ENCODE data around the gene ITGAE. TPM values are rescaled to one million over a fixed set of nuclear protein-coding genes. Genes with fewer than 3 reads are reported as not detected.

The ITGAE gene
- total RNA-seq, 1 experiment from 2014 or later = 60.2 TPM

- CTCF ChIA-PET = interaction anchor here (0.7 kb wide), 1 partner anchor 15 kb away, joined by 7 read pairs; no protein-coding TSS in a partner anchor
- intact Hi-C loops (cut with micrococcal nuclease; ENCODE audit: unreplicated experiment) = no loop called here
- Histone ChIP-seq H3K27ac (ENCODE audit: low read depth, low read length, poor library complexity, severe bottlenecking) (no peak overlapping the region), H3K27me3 (replicated peaks; ENCODE audit: insufficient read depth, low read depth, low read length, poor library complexity) (no peaks in the 10 kb centered on the region), H3K36me3 (ENCODE audit: insufficient read depth, low read length, poor library complexity, severe bottlenecking) (peaks cover 54% of the 10 kb centered on the region), H3K4me1 (ENCODE audit: insufficient read depth, low read length, poor library complexity, severe bottlenecking) (no peaks in the 10 kb centered on the region), H3K4me3 (ENCODE audit: low read depth, low read length, poor library complexity, severe bottlenecking) (no peak overlapping the region), H3K9me3 (ENCODE audit: low read depth, low read length, poor library complexity, severe bottlenecking) (no peaks in the 10 kb centered on the region)
- DNase-seq (ENCODE audit: low spot score) = no peak
- no TSS peak for BruUV-seq (replicated peaks)
- POLR2A ChIA-PET (ENCODE audit: low non-redundant PET) = no interaction called here
- TF ChIP-seq EZH2 (IDR thresholded peaks at IDR 0.05; ENCODE audit: borderline replicate concordance, low read depth, low read length, poor library complexity, severe bottlenecking) = no peak
- no peak for TF ChIP-seq CTCF (conservative IDR thresholded peaks at IDR 0.05; ENCODE audit: low read depth, low read length)
Observed at GRCh38 chr17:3836551-3836950, 35.6 kb upstream of the ITGAE start.

GRCh38 chr17:3835410-3836229 is 34.6 kb upstream of the ITGAE start:
- Histone ChIP-seq H3K36me3 (ENCODE audit: insufficient read depth, low read length, poor library complexity, severe bottlenecking) (peaks cover 51% of the 10 kb centered on the region), H3K27me3 (replicated peaks; ENCODE audit: insufficient read depth, low read depth, low read length, poor library complexity) (no peaks in the 10 kb centered on the region), H3K27ac (ENCODE audit: low read depth, low read length, poor library complexity, severe bottlenecking) (no peak overlapping the region), H3K9me3 (ENCODE audit: low read depth, low read length, poor library complexity, severe bottlenecking) (no peaks in the 10 kb centered on the region), H3K4me1 (ENCODE audit: insufficient read depth, low read length, poor library complexity, severe bottlenecking) (no peaks in the 10 kb centered on the region), H3K4me3 (ENCODE audit: low read depth, low read length, poor library complexity, severe bottlenecking) (no peak overlapping the region)
- intact Hi-C loops (cut with micrococcal nuclease; ENCODE audit: unreplicated experiment) = no loop called here
- ChIA-PET CTCF (interaction anchor here (0.6 kb wide), 1 partner anchor 391 kb away, joined by 3 read pairs; no protein-coding TSS in a partner anchor), POLR2A (ENCODE audit: low non-redundant PET) (no interaction called here)
- DNase-seq (ENCODE audit: low spot score) = no peak
- BruUV-seq (replicated peaks) = no TSS peak
- no peak for TF ChIP-seq EZH2 (IDR thresholded peaks at IDR 0.05; ENCODE audit: borderline replicate concordance, low read depth, low read length, poor library complexity, severe bottlenecking)
- no peak for TF ChIP-seq CTCF (conservative IDR thresholded peaks at IDR 0.05; ENCODE audit: low read depth, low read length)

- Histone ChIP-seq H3K27me3 (replicated peaks; ENCODE audit: insufficient read depth, low read depth, low read length, poor library complexity) (no peaks in the 10 kb centered on the region), H3K27ac (ENCODE audit: low read depth, low read length, poor library complexity, severe bottlenecking) (no peak overlapping the region), H3K4me3 (ENCODE audit: low read depth, low read length, poor library complexity, severe bottlenecking) (no peak overlapping the region), H3K36me3 (ENCODE audit: insufficient read depth, low read length, poor library complexity, severe bottlenecking) (peaks cover 43% of the 10 kb centered on the region), H3K4me1 (ENCODE audit: insufficient read depth, low read length, poor library complexity, severe bottlenecking) (no peaks in the 10 kb centered on the region), H3K9me3 (ENCODE audit: low read depth, low read length, poor library complexity, severe bottlenecking) (no peaks in the 10 kb centered on the region)
- no peak for DNase-seq (ENCODE audit: low spot score)
- BruUV-seq (replicated peaks) = no TSS peak
- TF ChIP-seq CTCF (conservative IDR thresholded peaks at IDR 0.05; ENCODE audit: low read depth, low read length) (no peak), EZH2 (IDR thresholded peaks at IDR 0.05; ENCODE audit: borderline replicate concordance, low read depth, low read length, poor library complexity, severe bottlenecking) (no peak)
- CTCF ChIA-PET = interaction anchor here (0.6 kb wide), 1 partner anchor 83 kb away, joined by 4 read pairs; no protein-coding TSS in a partner anchor
- intact Hi-C loops (cut with micrococcal nuclease; ENCODE audit: unreplicated experiment) = no loop called here
- POLR2A ChIA-PET (ENCODE audit: low non-redundant PET) = no interaction called here
Observed at GRCh38 chr17:3834811-3835210, 33.8 kb upstream of the ITGAE start.

All from A673 (cell line).